Renal cortex interstitium (tissue), 11 donors: ENCODE data around the gene LPIN2. TPM values are rescaled to one million over a fixed set of nuclear protein-coding genes. Genes with fewer than 3 reads are reported as not detected.

Experiments
- DNase-seq, 11 donors: peaks; one replicate each; pipeline ENCODE4 v3.0.0-alpha.2; 2013; ENCODE audit warnings: low read depth in 9 of 11, low spot score in 4 of 11; ENCODE audit errors: extremely low read depth in 1 of 11
- polyA plus RNA-seq, 3 donors: library from polyadenylated mRNA; unstranded; fragments of 120-200 nt; gene quantifications; one replicate each; pipeline ENCODE4 v1.2.1, GENCODE V29; 2013; ENCODE audit not compliant: insufficient read length in 3 of 3

Gene LPIN2
- polyA plus RNA-seq, 3 donors, result 37.8 to 40.0 (median 39.5) TPM

DNA sequence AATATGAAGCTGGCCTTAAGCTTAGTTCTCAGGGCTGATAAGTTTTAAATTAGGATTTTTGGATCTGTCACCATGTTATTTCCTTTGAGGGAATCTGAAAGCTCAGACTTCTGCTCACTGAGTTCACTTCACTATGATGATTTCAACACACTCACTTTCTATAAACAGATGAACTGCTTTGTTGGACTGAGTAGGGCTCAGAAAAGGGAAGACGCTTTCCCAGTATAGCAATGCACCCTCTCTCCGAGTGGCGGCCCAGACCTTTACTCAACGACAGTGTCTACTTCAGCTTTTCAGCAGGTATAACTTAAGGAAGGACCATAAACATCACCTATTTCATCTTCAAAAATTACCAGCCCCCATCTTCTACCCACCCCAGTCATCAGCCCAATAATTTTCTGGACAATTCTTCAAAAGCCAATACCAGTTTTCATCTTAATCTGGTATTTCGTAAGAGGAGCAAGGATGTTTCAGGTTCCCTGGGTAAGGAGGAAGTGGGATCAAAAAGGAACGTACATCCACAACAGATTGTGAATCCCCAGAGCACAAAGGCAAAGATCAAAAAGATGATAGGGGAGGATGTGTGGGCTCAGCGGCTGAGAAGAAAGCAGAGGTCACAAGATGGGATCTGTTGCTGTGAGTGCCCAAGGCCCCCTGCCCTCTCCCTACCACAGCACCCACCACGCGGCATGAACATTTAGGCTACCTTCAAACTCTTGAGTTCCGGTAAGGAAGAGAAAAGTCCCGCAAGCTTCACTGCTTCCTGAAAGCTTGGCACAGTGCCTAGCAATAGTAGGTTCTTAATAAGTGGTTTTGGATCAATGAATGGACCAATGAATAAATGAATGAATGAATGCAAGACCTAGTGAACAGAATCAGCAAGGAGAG, 41.9 kb downstream of the LPIN2 start:
- DNase-seq, result no peak

DNA sequence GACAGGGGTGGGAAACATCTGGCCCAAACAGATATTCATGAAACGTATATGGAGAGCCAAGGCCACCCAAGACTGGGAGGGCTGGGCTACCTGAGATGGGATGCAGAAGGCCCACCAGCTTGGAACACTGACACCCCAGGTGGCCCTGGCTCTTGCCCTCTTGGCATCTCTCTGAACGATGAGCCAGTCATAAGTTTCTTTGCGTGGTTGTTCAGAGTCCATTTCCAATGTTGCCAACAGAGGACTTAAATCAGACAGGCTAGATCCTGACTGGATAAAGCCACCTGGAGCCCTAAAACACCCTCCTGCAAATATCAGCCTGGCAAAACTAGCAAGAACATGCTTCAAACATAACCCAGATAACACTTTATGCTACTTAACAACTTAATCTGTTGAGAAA, 42.6 kb downstream of the LPIN2 start:
- DNase-seq, result no peak

DNA sequence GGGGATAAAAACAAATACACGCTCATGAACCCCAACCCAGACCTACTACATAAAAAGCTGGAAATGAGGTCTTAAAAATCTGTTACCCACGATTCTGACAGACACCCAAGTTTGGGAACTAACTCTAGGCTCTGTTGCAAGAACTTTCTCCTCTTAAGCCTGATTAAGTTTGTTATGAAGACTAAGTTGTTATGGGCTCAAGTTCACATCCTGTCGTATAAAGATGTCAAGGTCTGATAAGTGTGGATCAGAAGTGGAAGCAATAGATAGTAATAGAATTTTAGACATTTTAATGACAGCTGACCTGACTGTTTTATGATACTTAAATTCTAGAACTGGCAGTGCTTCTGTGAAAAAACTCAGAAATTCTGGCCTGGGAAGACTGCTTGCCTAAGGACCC, 43.2 kb downstream of the LPIN2 start:
- no peak for DNase-seq

DNA sequence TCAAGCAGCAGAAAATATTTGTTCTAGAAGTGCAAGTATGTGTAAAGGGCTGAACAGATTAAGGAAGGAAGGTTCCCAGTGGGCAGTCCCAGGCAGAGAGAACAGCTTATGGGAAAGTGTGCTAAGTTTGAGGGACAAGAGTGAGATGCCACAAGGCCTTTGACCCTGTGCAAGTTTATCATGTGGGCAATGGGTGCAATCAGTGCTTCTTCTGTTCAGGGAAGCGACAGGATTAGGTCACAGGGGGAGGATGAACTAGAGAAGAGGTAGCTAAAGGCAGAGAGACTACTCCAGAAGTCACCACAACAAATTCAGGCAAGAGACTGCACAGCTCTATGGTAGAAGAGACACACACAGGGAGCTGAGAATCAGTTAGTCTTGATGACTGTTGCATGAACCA, 44.3 kb downstream of the LPIN2 start:
- no peak for DNase-seq

DNA sequence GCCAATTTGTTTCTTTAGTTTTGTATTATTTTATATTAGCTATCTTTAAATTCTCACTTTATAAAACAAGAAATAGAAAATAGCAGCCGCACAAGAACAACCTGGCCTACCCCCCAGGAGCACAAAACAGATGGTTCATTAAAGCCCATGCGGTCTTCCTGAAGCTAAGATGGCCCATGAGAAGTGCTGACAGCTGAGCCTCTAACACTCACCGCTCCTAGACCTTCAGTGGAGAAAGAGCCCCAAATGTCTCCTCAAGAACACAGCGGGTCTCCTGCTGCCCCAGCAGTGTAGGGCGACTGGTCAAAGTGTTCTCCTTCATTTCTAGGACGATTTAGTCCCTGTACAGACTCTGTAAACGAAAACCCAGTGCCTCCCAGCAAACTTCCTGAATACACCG, 45.1 kb downstream of the LPIN2 start:
- no peak for DNase-seq

DNA sequence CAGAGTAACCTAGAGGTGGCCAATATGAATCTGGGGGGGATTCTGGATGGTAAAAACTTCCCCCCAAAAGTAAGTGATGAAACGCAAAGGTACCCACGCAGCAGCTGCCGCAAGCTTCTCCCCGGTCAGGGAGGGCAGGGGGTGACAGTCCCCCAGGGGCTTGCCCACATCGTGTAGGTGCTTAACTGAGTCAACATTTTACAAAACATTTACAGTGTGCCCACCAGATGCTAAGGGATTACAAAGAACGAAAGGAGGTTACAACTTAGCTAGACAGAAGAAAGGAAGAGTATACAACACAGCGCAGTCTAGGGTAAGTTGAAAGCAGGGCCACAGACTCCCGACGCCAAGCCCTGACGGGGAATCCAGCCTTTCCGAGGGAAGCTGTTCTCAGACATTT, 45.6 kb downstream of the LPIN2 start:
- no peak for DNase-seq

DNA sequence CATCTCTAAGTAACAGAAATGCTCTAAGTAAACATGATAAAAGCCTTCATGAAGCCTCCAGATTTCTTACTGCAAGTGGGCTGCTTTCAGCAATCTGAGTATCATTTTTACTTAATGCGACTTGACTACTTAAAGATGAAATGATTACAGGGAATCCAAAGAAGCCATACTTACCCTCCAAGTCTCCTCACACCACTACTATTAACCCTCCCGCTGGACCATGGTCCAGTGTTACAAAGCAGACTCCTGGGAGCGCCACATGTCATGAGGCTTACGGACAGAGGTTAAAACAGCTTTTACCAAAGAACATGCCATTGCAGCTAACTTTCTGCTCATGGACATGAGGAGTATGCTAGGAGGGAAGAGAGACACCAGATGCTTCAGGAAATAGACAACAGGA, 46.4 kb downstream of the LPIN2 start:
- DNase-seq, result no peak

DNA sequence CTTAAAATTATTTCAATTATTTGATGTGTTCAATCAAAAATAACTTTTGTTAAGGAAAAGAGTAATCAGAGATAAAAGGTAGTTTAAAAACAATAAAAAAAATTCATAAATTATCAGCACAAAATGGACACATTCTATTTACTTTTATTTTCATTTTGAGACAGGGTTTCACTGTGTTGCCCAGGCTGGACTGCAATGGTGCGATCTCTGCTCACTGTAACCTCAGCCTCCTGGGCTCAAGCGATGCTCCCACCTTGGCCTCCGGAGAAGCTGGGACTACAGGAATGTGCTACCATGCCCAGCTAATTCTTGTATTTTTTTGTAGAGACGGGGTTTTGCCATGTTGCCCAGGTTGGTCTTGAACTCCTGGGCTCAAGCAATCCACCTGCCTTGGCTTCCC, 47.1 kb downstream of the LPIN2 start:
- no peak for DNase-seq

DNA sequence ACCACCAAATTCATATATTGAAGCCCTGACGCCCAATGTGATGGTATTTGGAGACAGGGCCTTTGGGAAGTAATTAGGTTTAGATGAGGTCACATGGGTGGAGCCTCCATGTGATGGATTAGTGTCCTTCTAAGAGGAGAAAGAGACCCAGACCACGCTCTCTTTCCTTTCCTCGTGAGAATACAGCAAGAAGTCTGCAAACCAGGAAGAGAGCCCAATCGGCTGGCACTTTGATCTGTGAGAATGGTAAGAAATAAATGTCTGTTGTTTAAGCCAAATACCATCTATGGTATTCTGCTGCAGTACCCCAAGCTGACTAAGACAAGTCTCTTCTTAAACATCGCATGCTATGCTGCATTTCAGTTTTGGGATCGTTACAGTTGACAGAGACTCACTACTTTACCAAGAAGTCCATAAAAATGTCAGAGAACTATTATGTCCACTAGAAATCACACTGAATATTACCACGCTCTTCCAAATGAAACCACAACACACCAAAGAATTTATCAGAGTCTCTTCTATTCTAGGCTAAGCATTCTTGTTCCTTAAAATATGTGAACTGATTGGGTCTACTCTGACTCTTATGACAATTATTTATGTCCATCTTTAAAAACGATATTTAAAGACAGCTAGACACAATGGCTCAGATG, 48.5 kb downstream of the LPIN2 start:
- DNase-seq, result no peak

Other genes with a start within 250 kb of the LPIN2 start
- gene EMILIN2, start 166.1 kb downstream of the LPIN2 start, polyA plus RNA-seq, result 10 to 100 TPM; 13.5 to 21.6 (median 15.1) TPM
- 10 to 100 TPM in 1 of 3 donors, 1 to 10 TPM in 2; 8.1 to 10.2 (median 8.6) TPM for gene MYOM1, start 206.8 kb upstream of the LPIN2 start, polyA plus RNA-seq
- gene MYL12A, start 234.7 kb upstream of the LPIN2 start, polyA plus RNA-seq, result 100 to 1,000 TPM; 360 to 475 (median 421) TPM
- gene MYL12B, start 249.0 kb upstream of the LPIN2 start, polyA plus RNA-seq, result 100 to 1,000 TPM; 501 to 619 (median 568) TPM